Keratinocyte (primary cell): Measurements from ENCODE around the gene OTOP2. TPM values are rescaled to one million over a fixed set of nuclear protein-coding genes. Genes with fewer than 3 reads are reported as not detected.

Experiments
- DNase-seq: peaks from one replicate; pipeline ENCODE4 v3.0.0-alpha.2; 2011; ENCODE audit warnings: low read depth, missing footprints, low spot score
- FAIRE-seq: peaks from 2 replicates; lab custom pipeline; 2011; peaks lifted over from hg19 to GRCh38; lab: Jason Lieb, UNC
- H2AFZ ChIP-seq: 2 replicates; pipeline ENCODE4 v1.6.0; 2012; ENCODE audit warnings: low read length, control low read depth, inconsistent platforms; ENCODE audit not compliant: control insufficient read depth
- H3K27ac ChIP-seq: 2 replicates; pipeline ENCODE4 v1.5.1; 2011; ENCODE audit warnings: low read length; ENCODE audit not compliant: control insufficient read depth, insufficient read depth
- H3K27me3 ChIP-seq: 3 replicates; pipeline ENCODE4 v1.6.0; 2011; ENCODE audit warnings: low read length; ENCODE audit not compliant: control insufficient read depth, insufficient read depth; ENCODE audit errors: extremely low read depth
- H3K36me3 ChIP-seq, 2 experiments: 2 replicates in 1 of 2; 3 replicates in 1 of 2; pipeline ENCODE4 v1.5.1; 2011; ENCODE audit warnings: low read length in 2 of 2, mild to moderate bottlenecking in 1 of 2; ENCODE audit not compliant: control insufficient read depth in 2 of 2, insufficient read depth in 2 of 2; ENCODE audit errors: extremely low read depth in 1 of 2
- H3K4me1 ChIP-seq: 3 replicates; pipeline ENCODE4 v1.5.1; 2011; ENCODE audit warnings: low read length; ENCODE audit not compliant: control insufficient read depth, insufficient read depth; ENCODE audit errors: extremely low read depth
- H3K4me2 ChIP-seq: 3 replicates; pipeline ENCODE4 v1.6.0; 2011; ENCODE audit warnings: low read depth, low read length; ENCODE audit not compliant: control insufficient read depth, insufficient read depth; ENCODE audit errors: extremely low read depth
- H3K4me3 ChIP-seq, 3 experiments: fragments of 200-600 bp in 1 of 3; sonication (generic) in 1 of 3; 2 replicates in 2 of 3; 3 replicates in 1 of 3; pipeline ENCODE4 v1.5.1; 2011 to 2016; ENCODE audit warnings: low read length in 3 of 3, mild to moderate bottlenecking in 3 of 3, control low read depth in 2 of 3, inconsistent platforms in 1 of 3, low read depth in 1 of 3, mixed read lengths in 1 of 3, mixed run types in 1 of 3, moderate library complexity in 1 of 3; ENCODE audit not compliant: control insufficient read depth in 2 of 3, insufficient read depth in 2 of 3; ENCODE audit errors: extremely low read depth in 1 of 3
- H3K79me2 ChIP-seq: 2 replicates; pipeline ENCODE4 v1.6.0; 2012; ENCODE audit warnings: low read length; ENCODE audit not compliant: control insufficient read depth, insufficient read depth
- H3K9ac ChIP-seq: 3 replicates; pipeline ENCODE4 v1.6.0; 2011; ENCODE audit warnings: low read length; ENCODE audit not compliant: control insufficient read depth, insufficient read depth; ENCODE audit errors: extremely low read depth
- H3K9me1 ChIP-seq: 3 replicates; pipeline ENCODE4 v1.6.0; 2011; ENCODE audit warnings: low read length; ENCODE audit not compliant: control insufficient read depth, insufficient read depth; ENCODE audit errors: extremely low read depth
- H3K9me3 ChIP-seq: 2 replicates; pipeline ENCODE4 v1.5.1; 2012; ENCODE audit warnings: low read depth, low read length; ENCODE audit not compliant: control insufficient read depth
- H4K20me1 ChIP-seq: 3 replicates; pipeline ENCODE4 v1.6.0; 2011; ENCODE audit warnings: low read length; ENCODE audit not compliant: control insufficient read depth, insufficient read depth; ENCODE audit errors: extremely low read depth
- CTCF ChIP-seq, 3 experiments: IDR thresholded peaks in 1 of 3; conservative IDR thresholded peaks in 1 of 3; optimal IDR thresholded peaks in 1 of 3; 2 replicates in 2 of 3; 3 replicates in 1 of 3; pipeline versions ENCODE3 to v1.5.1; 2011; ENCODE audit warnings: low read length in 3 of 3, mild to moderate bottlenecking in 3 of 3, moderate library complexity in 2 of 3, control low read depth in 1 of 3, inconsistent platforms in 1 of 3; ENCODE audit not compliant: insufficient read depth in 2 of 3; ENCODE audit errors: extremely low read depth in 1 of 3
- EZH2 ChIP-seq: IDR thresholded peaks from one replicate; pipeline ENCODE4 v1.6.1; 2012; ENCODE audit warnings: inconsistent platforms, mild to moderate bottlenecking, low read length, moderate library complexity
- dilution Hi-C: fragments of 300-500 bp; cut with MboI; formaldehyde crosslinking; loops from one replicate; pipeline ENCODE4 v1.7.0; 2020; ENCODE audit warnings: low sequenced_read_pairs; ENCODE audit not compliant: extremely low pct_ligation_motif_present
- polyA plus RNA-seq, 5 experiments: library from polyadenylated mRNA; depleted of rRNA in 3 of 5; stranded (reverse) in 3 of 5; stranded (forward) in 1 of 5; unstranded in 1 of 5; fragments of >200 nt; gene quantifications; 1 replicate in 1 of 5; 2 replicates in 3 of 5; 3 replicates in 1 of 5; pipeline versions ENCODE4 v1.2.1 to v1.2.3, GENCODE V29; 2011 to 2012; ENCODE audit warnings: missing spikeins in 2 of 5, low read depth in 1 of 5, low replicate concordance in 1 of 5

The OTOP2 gene
- polyA plus RNA-seq, 1 donor (not counting 4 experiments of a cell fraction or from before 2014, with no cell fraction given), result not detected

GRCh38 chr17:74959826-74960515 lies 35.9 kb downstream of the OTOP2 start:
- Histone ChIP-seq H4K20me1 (no peaks in the 10 kb centered on the region), H3K9me3 (peaks cover 3% of the 10 kb centered on the region), H3K4me3 (no peak overlapping the region), H3K79me2 (no peaks in the 10 kb centered on the region), H2AFZ (no peak overlapping the region), H3K9ac (no peak overlapping the region), H3K4me2 (no peak overlapping the region), H3K4me1 (peaks cover 7% of the 10 kb centered on the region), H3K9me1 (no peaks in the 10 kb centered on the region), H3K27me3 (peaks cover 6% of the 10 kb centered on the region), H3K36me3 (no peaks in the 10 kb centered on the region), H3K27ac (no peak overlapping the region)
- TF ChIP-seq EZH2 (no peak), CTCF (optimal IDR thresholded peaks at IDR 0.05 in 1 of 3, IDR thresholded peaks at IDR 0.05 in 1 of 3, conservative IDR thresholded peaks at IDR 0.05 in 1 of 3; ENCODE audit: extremely low read depth in 1 of 3, insufficient read depth in 2 of 3, low read length in 3 of 3) (no peak)
- DNase-seq, result peak; percentile 36
- FAIRE-seq, result peak; percentile 9
- dilution Hi-C loops, result no loop called here

GRCh38 chr17:74960570-74961342 lies 36.7 kb downstream of the OTOP2 start:
- H3K4me1 ChIP-seq, result peaks cover 9% of the 10 kb centered on the region
- no peak overlapping the region for H3K4me3 ChIP-seq
- H3K9ac ChIP-seq, result no peak overlapping the region
- no peaks in the 10 kb centered on the region for H3K9me1 ChIP-seq
- H4K20me1 ChIP-seq, result no peaks in the 10 kb centered on the region
- dilution Hi-C loops, result no loop called here
- no peaks in the 10 kb centered on the region for H3K36me3 ChIP-seq
- no peak overlapping the region for H3K27ac ChIP-seq
- DNase-seq, result peak; percentile 80
- TF ChIP-seq CTCF (optimal IDR thresholded peaks at IDR 0.05 in 1 of 3, IDR thresholded peaks at IDR 0.05 in 1 of 3, conservative IDR thresholded peaks at IDR 0.05 in 1 of 3; ENCODE audit: extremely low read depth in 1 of 3, insufficient read depth in 2 of 3, low read length in 3 of 3) (peak; percentile 71 to 95 (median 89)), EZH2 (no peak)
- peaks cover 6% of the 10 kb centered on the region for H3K27me3 ChIP-seq
- peak overlapping the region; percentile 6 for H3K4me2 ChIP-seq
- H3K9me3 ChIP-seq, result peaks cover 3% of the 10 kb centered on the region
- peak; percentile 56 for FAIRE-seq
- H3K79me2 ChIP-seq, result no peaks in the 10 kb centered on the region
- H2AFZ ChIP-seq, result no peak overlapping the region
